Thyroid gland (tissue), 4 donors: ENCODE measurements around the gene NUDT21.

Source experiments
- POLR2A ChIP-seq, 2 donors: fragments of 450-650 bp; IDR thresholded peaks; one replicate each; pipeline ENCODE4 v1.6.1; 2017; ENCODE audit warnings: antibody characterized with exemption in 2 of 2, mild to moderate bottlenecking in 2 of 2, moderate library complexity in 1 of 2
- TF ChIP-seq, protein P1 (sequence below), 6 experiments: fragments of 200-600 bp in 3 of 6; fragments of 450-650 bp in 3 of 6; sonication (generic) in 3 of 6; IDR thresholded peaks; one replicate each; pipeline ENCODE4 v1.5.1; 2016 to 2019; ENCODE audit warnings: antibody characterized with exemption in 6 of 6, mild to moderate bottlenecking in 2 of 6, inconsistent platforms in 1 of 6, moderate library complexity in 1 of 6

DNA sequence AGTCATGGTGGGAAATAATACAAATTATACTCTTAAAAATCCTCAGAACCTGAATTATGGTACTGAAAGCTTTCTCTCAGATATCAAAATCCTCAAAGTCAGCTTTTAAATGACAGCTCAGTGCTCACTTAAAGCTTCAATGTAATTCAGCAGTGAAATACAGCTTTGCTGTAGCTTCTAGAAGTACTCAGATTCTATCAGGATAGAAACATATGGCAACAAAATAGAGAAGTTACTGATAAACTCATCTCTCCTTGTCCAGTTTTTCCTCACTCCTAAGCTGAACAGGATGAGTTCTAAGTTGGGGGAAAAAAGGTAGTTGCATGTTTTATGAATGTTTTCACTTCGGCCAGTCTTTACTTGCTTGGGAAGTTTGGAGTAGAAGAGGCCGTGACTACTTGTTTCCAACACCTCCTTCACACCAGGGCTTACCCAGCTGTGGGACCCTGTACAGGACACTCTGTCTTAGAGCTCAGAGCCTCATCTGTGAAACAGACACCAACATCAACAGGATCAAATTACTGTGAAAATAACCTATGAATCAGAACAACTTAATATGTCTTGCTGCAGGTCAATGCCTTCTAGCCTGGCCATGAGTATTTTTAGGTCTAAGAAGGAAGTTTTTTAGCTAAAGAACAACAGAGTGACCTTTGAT, 30.5 kb upstream of the NUDT21 start:
- no peak for TF ChIP-seq POLR2A (IDR thresholded peaks at IDR 0.05)
- TF ChIP-seq, protein P1, sequence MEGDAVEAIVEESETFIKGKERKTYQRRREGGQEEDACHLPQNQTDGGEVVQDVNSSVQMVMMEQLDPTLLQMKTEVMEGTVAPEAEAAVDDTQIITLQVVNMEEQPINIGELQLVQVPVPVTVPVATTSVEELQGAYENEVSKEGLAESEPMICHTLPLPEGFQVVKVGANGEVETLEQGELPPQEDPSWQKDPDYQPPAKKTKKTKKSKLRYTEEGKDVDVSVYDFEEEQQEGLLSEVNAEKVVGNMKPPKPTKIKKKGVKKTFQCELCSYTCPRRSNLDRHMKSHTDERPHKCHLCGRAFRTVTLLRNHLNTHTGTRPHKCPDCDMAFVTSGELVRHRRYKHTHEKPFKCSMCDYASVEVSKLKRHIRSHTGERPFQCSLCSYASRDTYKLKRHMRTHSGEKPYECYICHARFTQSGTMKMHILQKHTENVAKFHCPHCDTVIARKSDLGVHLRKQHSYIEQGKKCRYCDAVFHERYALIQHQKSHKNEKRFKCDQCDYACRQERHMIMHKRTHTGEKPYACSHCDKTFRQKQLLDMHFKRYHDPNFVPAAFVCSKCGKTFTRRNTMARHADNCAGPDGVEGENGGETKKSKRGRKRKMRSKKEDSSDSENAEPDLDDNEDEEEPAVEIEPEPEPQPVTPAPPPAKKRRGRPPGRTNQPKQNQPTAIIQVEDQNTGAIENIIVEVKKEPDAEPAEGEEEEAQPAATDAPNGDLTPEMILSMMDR (IDR thresholded peaks at IDR 0.05), result no peak
